HepG2 (cell line): ENCODE results near the gene LRSAM1. TPM values are rescaled to one million over a fixed set of nuclear protein-coding genes. Genes with fewer than 3 reads are reported as not detected.
A peak's percentile ranks its signal among the peaks of the same experiment; 100 is the strongest.

Source experiments
- ARNT2 ChIP-seq: sonication (generic); formaldehyde crosslinking; IDR thresholded peaks from 2 replicates; pipeline ENCODE4 v1.8.0; 2022; ENCODE audit warnings: mild to moderate bottlenecking, low read depth, missing genetic modification reagents, moderate library complexity
- ASH2L ChIP-seq: fragments of 300-600, 200-600 bp; sonication (generic); IDR thresholded peaks from 2 replicates; pipeline ENCODE4 v1.7.0; 2017; ENCODE audit warnings: low read depth, mild to moderate bottlenecking, moderate library complexity, mixed read lengths, low read length; ENCODE audit not compliant: insufficient read length
- GLI4 ChIP-seq: sonication (generic); formaldehyde crosslinking; IDR thresholded peaks from 2 replicates; pipeline ENCODE4 v1.5.1; 2020; ENCODE audit warnings: missing genetic modification reagents, mild to moderate bottlenecking, moderate library complexity, borderline replicate concordance
- JUNB ChIP-seq: sonication (generic); formaldehyde crosslinking; IDR thresholded peaks from 2 replicates; pipeline ENCODE4 v1.8.0; 2022; ENCODE audit warnings: missing genetic modification reagents, mild to moderate bottlenecking, borderline replicate concordance
- NFKBIZ ChIP-seq: IDR thresholded peaks from 2 replicates; pipeline ENCODE4 v1.6.1; 2018; ENCODE audit warnings: missing genetic modification reagents, missing compliant biosample characterization
- NR2C2 ChIP-seq: sonication (generic); formaldehyde crosslinking; IDR thresholded peaks from 2 replicates; pipeline ENCODE4 v1.4.0; 2020; ENCODE audit warnings: missing genetic modification reagents, mild to moderate bottlenecking, moderate library complexity, borderline replicate concordance
- RXRA ChIP-seq: sonication (generic); formaldehyde crosslinking; IDR thresholded peaks from 2 replicates; pipeline ENCODE4 v1.5.1; 2020; ENCODE audit warnings: missing genetic modification reagents
- SMC3 ChIP-seq: IDR thresholded peaks from 2 replicates; pipeline ENCODE4 v1.6.1; 2011; ENCODE audit warnings: low read length, improper control_type of control experiment
- ZNF224 ChIP-seq: sonication (generic); formaldehyde crosslinking; IDR thresholded peaks from 2 replicates; pipeline ENCODE4 v1.5.0; 2020; ENCODE audit warnings: mild to moderate bottlenecking, missing genetic modification reagents
- ZNF3 ChIP-seq: IDR thresholded peaks from 2 replicates; pipeline ENCODE4 v1.7.0; 2017; ENCODE audit warnings: inconsistent platforms
- ZNF33A ChIP-seq: sonication (generic); formaldehyde crosslinking; IDR thresholded peaks from 2 replicates; pipeline ENCODE4 v1.5.1; 2020; ENCODE audit warnings: missing genetic modification reagents, mild to moderate bottlenecking, moderate library complexity, borderline replicate concordance
- ZNF383 ChIP-seq: sonication (generic); formaldehyde crosslinking; IDR thresholded peaks from 2 replicates; pipeline ENCODE4 v1.4.0; 2020; ENCODE audit warnings: missing genetic modification reagents, mild to moderate bottlenecking, borderline replicate concordance
- ZNF607 ChIP-seq: sonication (generic); formaldehyde crosslinking; IDR thresholded peaks from 2 replicates; pipeline ENCODE4 v1.5.1; 2020; ENCODE audit warnings: missing genetic modification reagents, mild to moderate bottlenecking, borderline replicate concordance
- ZNF879 ChIP-seq: sonication (generic); formaldehyde crosslinking; IDR thresholded peaks from 2 replicates; pipeline ENCODE4 v1.8.1; 2023; ENCODE audit warnings: missing genetic modification reagents
- polyA plus RNA-seq, 8 experiments: library from polyadenylated mRNA; depleted of rRNA in 3 of 8; stranded (reverse) in 7 of 8; unstranded in 1 of 8; fragments of >200 nt; fragmentation: Illumina TruSeq in 4 of 8; extraction: Trizol in 4 of 8; gene quantifications; 2 replicates each; pipeline versions ENCODE4 v1.2.1 to v1.2.3, GENCODE V29; 2011 to 2016; ENCODE audit warnings: low read depth in 4 of 8, missing spikeins in 1 of 8, mixed read lengths in 1 of 8; ENCODE audit not compliant: insufficient read depth in 1 of 8
- total RNA-seq, 5 experiments: library from RNA; depleted of rRNA; stranded (reverse); fragments of >200 nt; fragmentation: Illumina TruSeq; extraction: Trizol; gene quantifications; 2 replicates each; pipeline ENCODE4 v1.2.3, GENCODE V29; 2016; ENCODE audit warnings: low read depth in 1 of 5
- TF ChIP-seq, protein P1 (sequence below): sonication (generic); formaldehyde crosslinking; IDR thresholded peaks from 2 replicates; pipeline ENCODE4 v1.4.0; 2020; ENCODE audit warnings: mild to moderate bottlenecking, missing genetic modification reagents, borderline replicate concordance
- TF ChIP-seq, protein P2 (sequence below): sonication (generic); formaldehyde crosslinking; IDR thresholded peaks from 2 replicates; pipeline ENCODE4 v1.4.0; 2020; ENCODE audit warnings: missing genetic modification reagents
- TF ChIP-seq, protein P3 (sequence below): sonication (generic); formaldehyde crosslinking; IDR thresholded peaks from 2 replicates; pipeline ENCODE4 v1.5.1; 2020; ENCODE audit warnings: mild to moderate bottlenecking, missing genetic modification reagents, moderate library complexity
- TF ChIP-seq, protein P4 (sequence below): sonication (generic); formaldehyde crosslinking; conservative IDR thresholded peaks from 2 replicates; pipeline ENCODE4 v1.8.0; 2022; ENCODE audit warnings: missing genetic modification reagents

LRSAM1 gene
- total and polyA plus RNA-seq, 2 of the 13 experiments (the other 11 are each of a cell fraction or from before 2014, with no cell fraction given), result 8.7 to 10.2 TPM

DNA sequence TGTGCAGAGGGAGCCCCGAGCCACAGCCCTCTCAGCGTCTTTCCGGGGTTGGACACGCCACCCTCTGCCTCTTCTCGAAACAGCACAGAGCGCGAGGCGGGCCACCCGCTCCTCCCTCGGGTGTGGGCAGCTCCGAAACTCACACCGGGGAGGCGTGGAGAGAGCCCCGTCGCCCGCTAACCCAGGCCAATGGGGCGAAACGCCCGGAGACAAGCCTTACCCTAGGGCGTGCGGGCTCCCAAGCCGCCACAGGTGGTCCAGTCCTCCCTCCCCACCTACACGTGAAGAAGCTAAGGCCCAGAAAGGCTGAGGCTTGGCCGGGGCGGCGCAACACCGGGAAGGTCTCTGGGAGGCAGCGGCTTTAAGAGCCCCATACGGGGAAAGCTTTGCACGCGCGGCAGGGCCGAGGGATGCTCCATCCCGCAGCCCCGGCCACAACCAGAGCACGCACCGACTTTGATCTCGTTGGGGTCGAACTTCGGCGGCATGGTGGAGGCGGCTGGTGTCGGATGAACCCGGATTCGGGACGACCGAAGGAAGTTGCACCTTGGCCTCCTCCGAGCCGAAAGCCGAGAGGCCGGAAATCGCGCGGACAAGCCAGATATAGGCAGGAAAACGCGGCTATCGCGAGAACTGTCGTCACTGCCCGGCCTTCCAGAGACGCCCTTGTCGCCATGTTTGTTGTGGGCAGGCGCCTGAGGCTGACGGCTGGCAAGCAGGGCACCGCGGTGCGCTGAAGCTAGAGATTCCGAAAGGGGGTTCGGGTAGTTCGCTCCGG is at the start of gene LRSAM1, which contains the start of gene RPL12 (continued):
- peak; percentile 89 for TF ChIP-seq NR2C2
- TF ChIP-seq ZNF879 (CRISPR knock-in tag), result peak; percentile 60; the same call in 1 of the 2 replicates
- TF ChIP-seq ARNT2 (CRISPR knock-in tag), result peak; percentile 99; the same call in 1 of the 2 replicates
- TF ChIP-seq ZNF33A (CRISPR knock-in tag), result no peak
- peak; percentile 80; the same call in 1 of the 2 replicates for TF ChIP-seq ZNF383
- TF ChIP-seq, protein P1, sequence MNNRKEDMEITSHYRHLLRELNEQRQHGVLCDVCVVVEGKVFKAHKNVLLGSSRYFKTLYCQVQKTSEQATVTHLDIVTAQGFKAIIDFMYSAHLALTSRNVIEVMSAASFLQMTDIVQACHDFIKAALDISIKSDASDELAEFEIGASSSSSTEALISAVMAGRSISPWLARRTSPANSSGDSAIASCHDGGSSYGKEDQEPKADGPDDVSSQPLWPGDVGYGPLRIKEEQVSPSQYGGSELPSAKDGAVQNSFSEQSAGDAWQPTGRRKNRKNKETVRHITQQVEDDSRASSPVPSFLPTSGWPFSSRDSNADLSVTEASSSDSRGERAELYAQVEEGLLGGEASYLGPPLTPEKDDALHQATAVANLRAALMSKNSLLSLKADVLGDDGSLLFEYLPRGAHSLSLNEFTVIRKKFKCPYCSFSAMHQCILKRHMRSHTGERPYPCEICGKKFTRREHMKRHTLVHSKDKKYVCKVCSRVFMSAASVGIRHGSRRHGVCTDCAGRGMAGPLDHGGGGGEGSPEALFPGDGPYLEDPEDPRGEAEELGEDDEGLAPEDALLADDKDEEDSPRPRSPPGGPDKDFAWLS, result 0 out of 2 replicates have a peak, but pooled peaks have one; percentile 77
- TF ChIP-seq ZNF607 (CRISPR knock-in tag), result peak; percentile 55; the same call in 1 of the 2 replicates
- TF ChIP-seq, protein P2, sequence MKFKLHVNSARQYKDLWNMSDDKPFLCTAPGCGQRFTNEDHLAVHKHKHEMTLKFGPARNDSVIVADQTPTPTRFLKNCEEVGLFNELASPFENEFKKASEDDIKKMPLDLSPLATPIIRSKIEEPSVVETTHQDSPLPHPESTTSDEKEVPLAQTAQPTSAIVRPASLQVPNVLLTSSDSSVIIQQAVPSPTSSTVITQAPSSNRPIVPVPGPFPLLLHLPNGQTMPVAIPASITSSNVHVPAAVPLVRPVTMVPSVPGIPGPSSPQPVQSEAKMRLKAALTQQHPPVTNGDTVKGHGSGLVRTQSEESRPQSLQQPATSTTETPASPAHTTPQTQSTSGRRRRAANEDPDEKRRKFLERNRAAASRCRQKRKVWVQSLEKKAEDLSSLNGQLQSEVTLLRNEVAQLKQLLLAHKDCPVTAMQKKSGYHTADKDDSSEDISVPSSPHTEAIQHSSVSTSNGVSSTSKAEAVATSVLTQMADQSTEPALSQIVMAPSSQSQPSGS (CRISPR knock-in tag), result peak; percentile 94
- TF ChIP-seq SMC3, result no peak
- no peak; the same call in 1 of the 2 replicates for TF ChIP-seq GLI4 (CRISPR knock-in tag)
- TF ChIP-seq ASH2L, result peak; percentile 70
- TF ChIP-seq ZNF3 (CRISPR knock-in tag), result no peak
- TF ChIP-seq, protein P3, sequence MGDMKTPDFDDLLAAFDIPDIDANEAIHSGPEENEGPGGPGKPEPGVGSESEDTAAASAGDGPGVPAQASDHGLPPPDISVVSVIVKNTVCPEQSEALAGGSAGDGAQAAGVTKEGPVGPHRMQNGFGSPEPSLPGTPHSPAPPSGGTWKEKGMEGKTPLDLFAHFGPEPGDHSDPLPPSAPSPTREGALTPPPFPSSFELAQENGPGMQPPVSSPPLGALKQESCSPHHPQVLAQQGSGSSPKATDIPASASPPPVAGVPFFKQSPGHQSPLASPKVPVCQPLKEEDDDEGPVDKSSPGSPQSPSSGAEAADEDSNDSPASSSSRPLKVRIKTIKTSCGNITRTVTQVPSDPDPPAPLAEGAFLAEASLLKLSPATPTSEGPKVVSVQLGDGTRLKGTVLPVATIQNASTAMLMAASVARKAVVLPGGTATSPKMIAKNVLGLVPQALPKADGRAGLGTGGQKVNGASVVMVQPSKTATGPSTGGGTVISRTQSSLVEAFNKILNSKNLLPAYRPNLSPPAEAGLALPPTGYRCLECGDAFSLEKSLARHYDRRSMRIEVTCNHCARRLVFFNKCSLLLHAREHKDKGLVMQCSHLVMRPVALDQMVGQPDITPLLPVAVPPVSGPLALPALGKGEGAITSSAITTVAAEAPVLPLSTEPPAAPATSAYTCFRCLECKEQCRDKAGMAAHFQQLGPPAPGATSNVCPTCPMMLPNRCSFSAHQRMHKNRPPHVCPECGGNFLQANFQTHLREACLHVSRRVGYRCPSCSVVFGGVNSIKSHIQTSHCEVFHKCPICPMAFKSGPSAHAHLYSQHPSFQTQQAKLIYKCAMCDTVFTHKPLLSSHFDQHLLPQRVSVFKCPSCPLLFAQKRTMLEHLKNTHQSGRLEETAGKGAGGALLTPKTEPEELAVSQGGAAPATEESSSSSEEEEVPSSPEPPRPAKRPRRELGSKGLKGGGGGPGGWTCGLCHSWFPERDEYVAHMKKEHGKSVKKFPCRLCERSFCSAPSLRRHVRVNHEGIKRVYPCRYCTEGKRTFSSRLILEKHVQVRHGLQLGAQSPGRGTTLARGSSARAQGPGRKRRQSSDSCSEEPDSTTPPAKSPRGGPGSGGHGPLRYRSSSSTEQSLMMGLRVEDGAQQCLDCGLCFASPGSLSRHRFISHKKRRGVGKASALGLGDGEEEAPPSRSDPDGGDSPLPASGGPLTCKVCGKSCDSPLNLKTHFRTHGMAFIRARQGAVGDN, result peak; percentile 88
- TF ChIP-seq JUNB (CRISPR knock-in tag), result peak; percentile 42
- TF ChIP-seq NFKBIZ (CRISPR knock-in tag), result no peak
- no peak for TF ChIP-seq ZNF224 (CRISPR knock-in tag)
- TF ChIP-seq RXRA (CRISPR knock-in tag), result peak; percentile 60
- TF ChIP-seq, protein P4, sequence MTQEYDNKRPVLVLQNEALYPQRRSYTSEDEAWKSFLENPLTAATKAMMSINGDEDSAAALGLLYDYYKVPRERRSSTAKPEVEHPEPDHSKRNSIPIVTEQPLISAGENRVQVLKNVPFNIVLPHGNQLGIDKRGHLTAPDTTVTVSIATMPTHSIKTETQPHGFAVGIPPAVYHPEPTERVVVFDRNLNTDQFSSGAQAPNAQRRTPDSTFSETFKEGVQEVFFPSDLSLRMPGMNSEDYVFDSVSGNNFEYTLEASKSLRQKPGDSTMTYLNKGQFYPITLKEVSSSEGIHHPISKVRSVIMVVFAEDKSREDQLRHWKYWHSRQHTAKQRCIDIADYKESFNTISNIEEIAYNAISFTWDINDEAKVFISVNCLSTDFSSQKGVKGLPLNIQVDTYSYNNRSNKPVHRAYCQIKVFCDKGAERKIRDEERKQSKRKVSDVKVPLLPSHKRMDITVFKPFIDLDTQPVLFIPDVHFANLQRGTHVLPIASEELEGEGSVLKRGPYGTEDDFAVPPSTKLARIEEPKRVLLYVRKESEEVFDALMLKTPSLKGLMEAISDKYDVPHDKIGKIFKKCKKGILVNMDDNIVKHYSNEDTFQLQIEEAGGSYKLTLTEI, result no peak
